Panc1 (cell line): ENCODE measurements around the gene PRPSAP2. TPM values are rescaled to one million over a fixed set of nuclear protein-coding genes. Genes with fewer than 3 reads are reported as not detected.
"Not testable (repeated sequence)": the region's sequence is repeated elsewhere in the genome, so short reads cannot be mapped to it uniquely, and the experiment has no call there.

Experiments
- ATAC-seq: fragments of 200-7000 bp; cut with Tn5 transposase; 2 replicates; pipeline ENCODE4 v1.9.1; 2020; ENCODE audit warnings: mild to moderate bottlenecking, moderate library complexity
- BruUV-seq: library from RNA; stranded (reverse); fragments of 400-500 nt; replicated peaks from 2 replicates; lab custom pipeline; 2021; lab: Mats Ljungman, UMichigan
- CTCF ChIA-PET: fragments of 300-600 bp; sonication (Branson Sonifier 250); formaldehyde crosslinking; loops from one replicate; lab custom pipeline; 2022; ENCODE audit warnings: antibody characterized with exemption; lab: Charles Lee
- POLR2A ChIA-PET: fragments of 300-600 bp; sonication (Branson Sonifier 250); formaldehyde crosslinking; loops from one replicate; lab custom pipeline; 2022; ENCODE audit warnings: antibody characterized with exemption; lab: Charles Lee
- DNase-seq: peaks from one replicate; pipeline ENCODE4 v3.0.0-alpha.2; 2010; ENCODE audit warnings: low read depth, low spot score
- H3K27ac ChIP-seq: 2 replicates; pipeline ENCODE4 v1.5.1; 2011; ENCODE audit warnings: mild to moderate bottlenecking, low read length, inconsistent platforms
- H3K27me3 ChIP-seq: fragments of 200-500 bp; sonication (Bioruptor generic); 2 replicates; pipeline ENCODE4 v1.6.0; 2014; ENCODE audit warnings: low read length, inconsistent platforms; ENCODE audit not compliant: control insufficient read depth, insufficient read depth
- H3K36me3 ChIP-seq: fragments of 200-500 bp; sonication (Bioruptor generic); 2 replicates; pipeline ENCODE4 v1.5.1; 2014; ENCODE audit warnings: inconsistent platforms, mild to moderate bottlenecking, low read length, moderate library complexity; ENCODE audit not compliant: control insufficient read depth, insufficient read depth
- H3K4me1 ChIP-seq: 2 replicates; pipeline ENCODE4 v1.5.1; 2011; ENCODE audit warnings: inconsistent platforms, mild to moderate bottlenecking, low read length, moderate library complexity; ENCODE audit not compliant: control insufficient read depth, insufficient read depth
- H3K4me3 ChIP-seq, 2 experiments: 2 replicates each; pipeline ENCODE4 v1.5.1; 2011 to 2012; ENCODE audit warnings: low read depth in 2 of 2, low read length in 2 of 2, mild to moderate bottlenecking in 2 of 2, inconsistent platforms in 1 of 2, moderate library complexity in 1 of 2
- H3K9me3 ChIP-seq: fragments of 200-500 bp; sonication (Bioruptor generic); 2 replicates; pipeline ENCODE4 v1.5.1; 2014; ENCODE audit warnings: low read depth, mild to moderate bottlenecking, inconsistent platforms, low read length, moderate library complexity; ENCODE audit not compliant: control insufficient read depth, insufficient read depth
- POLR2AphosphoS5 ChIP-seq: IDR thresholded peaks from 2 replicates; pipeline ENCODE4 v1.6.1; 2012; ENCODE audit warnings: mild to moderate bottlenecking, low read depth, low read length, moderate library complexity
- SIN3A ChIP-seq: IDR thresholded peaks from 2 replicates; pipeline ENCODE4 v1.6.1; 2012; ENCODE audit warnings: low read depth, mild to moderate bottlenecking, low read length, moderate library complexity, borderline replicate concordance; ENCODE audit not compliant: insufficient read depth
- TCF7L2 ChIP-seq: IDR thresholded peaks from 2 replicates; pipeline ENCODE4 v1.6.1; 2011; ENCODE audit warnings: mild to moderate bottlenecking, low read depth, low read length, inconsistent platforms
- in situ Hi-C: cut with HindIII; loops from 2 replicates; pipeline ENCODE4 v1.10.0; 2016; ENCODE audit warnings: low sequenced_read_pairs, low pct_unique_long_range_greater_than_20kb
- intact Hi-C: fragments of 100-400 bp; cut with micrococcal nuclease; formaldehyde crosslinking; loops from one replicate; pipeline ENCODE4 v1.10.0; 2022; ENCODE audit not compliant: unreplicated experiment
- total RNA-seq: library from RNA; stranded (reverse); gene quantifications from one replicate; pipeline ENCODE4 v1.2.1, GENCODE V29; 2021; ENCODE audit not compliant: unreplicated experiment
- TF ChIP-seq, protein P1 (sequence below): fragments of 450-650 bp; IDR thresholded peaks from 2 replicates; pipeline ENCODE4 v1.5.1; 2017; ENCODE audit warnings: mild to moderate bottlenecking
- TF ChIP-seq, protein P2 (sequence below), 2 experiments: IDR thresholded peaks; 2 replicates each; pipeline ENCODE4 v1.6.1; 2011 to 2012; ENCODE audit warnings: low read depth in 2 of 2, control low read depth in 1 of 2, low read length in 1 of 2, mild to moderate bottlenecking in 1 of 2, moderate library complexity in 1 of 2; ENCODE audit not compliant: insufficient read depth in 1 of 2

PRPSAP2 gene
- total RNA-seq, 1 experiment from 2014 or later = 25.3 TPM

DNA sequence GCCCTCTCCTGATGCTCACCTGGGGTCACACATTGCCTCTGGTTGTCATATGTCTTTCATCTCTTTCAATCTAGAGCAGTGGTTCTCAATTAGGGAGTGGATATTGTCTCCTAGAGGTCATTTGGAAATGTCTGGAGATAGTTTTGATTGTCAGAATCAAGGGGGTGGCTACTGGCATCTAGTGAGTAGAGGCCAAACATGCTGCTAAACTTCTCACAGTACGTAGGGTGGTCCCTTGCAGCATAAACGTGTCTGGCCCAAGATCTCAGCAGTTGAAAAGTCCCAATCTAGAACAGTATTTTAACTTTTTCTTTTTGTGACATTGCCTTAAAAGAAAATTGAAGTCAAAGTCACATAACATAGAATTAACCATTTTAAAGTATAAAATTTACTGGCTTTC, 63.6 kb downstream of the PRPSAP2 start:
- ATAC-seq (no peak), DNase-seq (no peak)
- no peaks in the 10 kb centered on the region for H3K9me3 ChIP-seq
- TF ChIP-seq SIN3A = no peak
- no peaks in the 10 kb centered on the region for H3K4me1 ChIP-seq
- H3K36me3 ChIP-seq = no peaks in the 10 kb centered on the region
- no peaks in the 10 kb centered on the region for H3K27me3 ChIP-seq
- BruUV-seq = no TSS peak
- intact Hi-C loops = no loop called here
- no peak overlapping the region for H3K27ac ChIP-seq
- no peak overlapping the region for H3K4me3 ChIP-seq
- POLR2A ChIA-PET = no interaction called here
- in situ Hi-C loops = no loop called here
- CTCF ChIA-PET = no interaction called here

DNA sequence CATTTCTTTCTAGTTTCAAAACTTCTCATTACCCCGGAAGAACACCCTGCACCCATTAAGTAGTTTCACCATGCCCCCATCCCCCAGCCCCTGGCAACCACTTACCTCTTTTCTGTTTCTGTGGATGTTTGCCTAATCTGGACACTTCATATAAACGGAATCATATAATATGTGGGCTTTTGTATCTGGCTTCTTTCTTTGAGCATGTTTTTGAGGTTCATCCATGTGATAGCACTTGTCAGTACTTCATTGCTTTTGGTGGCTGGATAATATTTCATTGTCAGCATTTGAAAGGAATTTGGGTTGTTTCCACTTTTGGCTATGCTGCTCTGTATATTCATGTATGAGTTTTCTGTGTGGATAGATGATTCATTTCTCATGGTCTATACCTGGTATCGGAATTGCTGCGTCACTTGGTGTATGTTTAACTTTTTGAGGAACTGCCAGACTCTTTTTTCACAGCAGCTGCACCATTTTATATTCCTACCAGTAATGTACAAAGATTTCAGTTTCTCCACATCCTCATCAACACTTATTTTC, 64.1 kb downstream of the PRPSAP2 start:
- H3K27ac ChIP-seq = no peak overlapping the region

DNA sequence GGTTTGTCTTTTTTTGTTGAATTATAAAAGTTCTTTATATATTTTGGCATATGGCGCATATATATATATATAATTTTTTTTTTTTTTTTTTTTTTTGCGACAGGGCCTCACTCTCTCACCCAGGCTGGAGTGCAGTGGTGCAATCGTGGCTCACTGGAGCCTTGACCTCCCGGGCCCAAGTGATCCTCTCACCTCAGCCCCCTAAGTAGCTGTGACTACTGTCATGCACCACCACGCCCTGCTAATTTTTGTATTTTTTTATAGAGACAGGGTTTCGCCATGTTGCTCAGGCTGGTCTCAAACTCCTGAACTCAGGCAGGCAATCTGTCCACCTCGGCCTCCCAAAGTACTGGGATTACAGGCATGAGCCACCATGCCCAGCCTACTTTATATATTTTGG, 64.7 kb downstream of the PRPSAP2 start:
- intact Hi-C loops, POLR2A ChIA-PET, DNase-seq, in situ Hi-C loops, BruUV-seq, ATAC-seq, H3K36me3 ChIP-seq, H3K27me3 ChIP-seq, H3K27ac ChIP-seq, H3K9me3 ChIP-seq, CTCF ChIA-PET, H3K4me3 ChIP-seq, H3K4me1 ChIP-seq: not testable (repeated sequence)

More for the DNA sequence above, 64.1 kb downstream of the PRPSAP2 start:
- ChIA-PET POLR2A (no interaction called here), CTCF (no interaction called here)
- Histone ChIP-seq H3K4me3 (no peak overlapping the region), H3K27me3 (no peaks in the 10 kb centered on the region), H3K9me3 (no peaks in the 10 kb centered on the region), H3K36me3 (no peaks in the 10 kb centered on the region), H3K4me1 (no peaks in the 10 kb centered on the region)
- in situ Hi-C loops = no loop called here
- no TSS peak for BruUV-seq
- TF ChIP-seq, protein P1, sequence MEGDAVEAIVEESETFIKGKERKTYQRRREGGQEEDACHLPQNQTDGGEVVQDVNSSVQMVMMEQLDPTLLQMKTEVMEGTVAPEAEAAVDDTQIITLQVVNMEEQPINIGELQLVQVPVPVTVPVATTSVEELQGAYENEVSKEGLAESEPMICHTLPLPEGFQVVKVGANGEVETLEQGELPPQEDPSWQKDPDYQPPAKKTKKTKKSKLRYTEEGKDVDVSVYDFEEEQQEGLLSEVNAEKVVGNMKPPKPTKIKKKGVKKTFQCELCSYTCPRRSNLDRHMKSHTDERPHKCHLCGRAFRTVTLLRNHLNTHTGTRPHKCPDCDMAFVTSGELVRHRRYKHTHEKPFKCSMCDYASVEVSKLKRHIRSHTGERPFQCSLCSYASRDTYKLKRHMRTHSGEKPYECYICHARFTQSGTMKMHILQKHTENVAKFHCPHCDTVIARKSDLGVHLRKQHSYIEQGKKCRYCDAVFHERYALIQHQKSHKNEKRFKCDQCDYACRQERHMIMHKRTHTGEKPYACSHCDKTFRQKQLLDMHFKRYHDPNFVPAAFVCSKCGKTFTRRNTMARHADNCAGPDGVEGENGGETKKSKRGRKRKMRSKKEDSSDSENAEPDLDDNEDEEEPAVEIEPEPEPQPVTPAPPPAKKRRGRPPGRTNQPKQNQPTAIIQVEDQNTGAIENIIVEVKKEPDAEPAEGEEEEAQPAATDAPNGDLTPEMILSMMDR = no peak
- TF ChIP-seq POLR2AphosphoS5 (no peak), TCF7L2 (no peak), SIN3A (no peak)
- TF ChIP-seq, protein P2, sequence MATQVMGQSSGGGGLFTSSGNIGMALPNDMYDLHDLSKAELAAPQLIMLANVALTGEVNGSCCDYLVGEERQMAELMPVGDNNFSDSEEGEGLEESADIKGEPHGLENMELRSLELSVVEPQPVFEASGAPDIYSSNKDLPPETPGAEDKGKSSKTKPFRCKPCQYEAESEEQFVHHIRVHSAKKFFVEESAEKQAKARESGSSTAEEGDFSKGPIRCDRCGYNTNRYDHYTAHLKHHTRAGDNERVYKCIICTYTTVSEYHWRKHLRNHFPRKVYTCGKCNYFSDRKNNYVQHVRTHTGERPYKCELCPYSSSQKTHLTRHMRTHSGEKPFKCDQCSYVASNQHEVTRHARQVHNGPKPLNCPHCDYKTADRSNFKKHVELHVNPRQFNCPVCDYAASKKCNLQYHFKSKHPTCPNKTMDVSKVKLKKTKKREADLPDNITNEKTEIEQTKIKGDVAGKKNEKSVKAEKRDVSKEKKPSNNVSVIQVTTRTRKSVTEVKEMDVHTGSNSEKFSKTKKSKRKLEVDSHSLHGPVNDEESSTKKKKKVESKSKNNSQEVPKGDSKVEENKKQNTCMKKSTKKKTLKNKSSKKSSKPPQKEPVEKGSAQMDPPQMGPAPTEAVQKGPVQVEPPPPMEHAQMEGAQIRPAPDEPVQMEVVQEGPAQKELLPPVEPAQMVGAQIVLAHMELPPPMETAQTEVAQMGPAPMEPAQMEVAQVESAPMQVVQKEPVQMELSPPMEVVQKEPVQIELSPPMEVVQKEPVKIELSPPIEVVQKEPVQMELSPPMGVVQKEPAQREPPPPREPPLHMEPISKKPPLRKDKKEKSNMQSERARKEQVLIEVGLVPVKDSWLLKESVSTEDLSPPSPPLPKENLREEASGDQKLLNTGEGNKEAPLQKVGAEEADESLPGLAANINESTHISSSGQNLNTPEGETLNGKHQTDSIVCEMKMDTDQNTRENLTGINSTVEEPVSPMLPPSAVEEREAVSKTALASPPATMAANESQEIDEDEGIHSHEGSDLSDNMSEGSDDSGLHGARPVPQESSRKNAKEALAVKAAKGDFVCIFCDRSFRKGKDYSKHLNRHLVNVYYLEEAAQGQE (IDR thresholded peaks at IDR 0.05; ENCODE audit: insufficient read depth in 1 of 2, low read depth in 2 of 2, low read length in 1 of 2) = no peak
- intact Hi-C loops = no loop called here
- ATAC-seq (no peak), DNase-seq (no peak)
